H9 (cell line): ENCODE data around the gene TSC22D4. TPM values are rescaled to one million over a fixed set of nuclear protein-coding genes. Genes with fewer than 3 reads are reported as not detected.
"Not testable (repeated sequence)": the region's sequence is repeated elsewhere in the genome, so short reads cannot be mapped to it uniquely, and the experiment has no call there.

ENCODE experiments used
- DNase-seq: peaks from one replicate; pipeline ENCODE4 v3.0.0-alpha.2; 2017
- H2AFZ ChIP-seq: one replicate; pipeline ENCODE4 v1.6.1; 2013; ENCODE audit warnings: mild to moderate bottlenecking, low read length, control low read depth, moderate library complexity
- H2AK5ac ChIP-seq: 2 replicates; pipeline ENCODE4 v1.6.1; 2013; ENCODE audit warnings: low read length, control low read depth, mixed read lengths; ENCODE audit not compliant: insufficient read length
- H2BK120ac ChIP-seq: one replicate; pipeline ENCODE4 v1.6.1; 2013; ENCODE audit warnings: low read depth, mild to moderate bottlenecking, low read length, control low read depth, inconsistent platforms; ENCODE audit not compliant: poor library complexity, severe bottlenecking
- H2BK12ac ChIP-seq: 2 replicates; pipeline ENCODE4 v1.6.1; 2013; ENCODE audit warnings: low read length, control low read depth, mixed read lengths, low read depth; ENCODE audit not compliant: insufficient read length
- H2BK15ac ChIP-seq: 2 replicates; pipeline ENCODE4 v1.6.1; 2013; ENCODE audit warnings: low read depth, low read length, control low read depth
- H2BK20ac ChIP-seq: one replicate; pipeline ENCODE4 v1.6.1; 2013; ENCODE audit warnings: low read depth, mild to moderate bottlenecking, low read length, control low read depth, inconsistent platforms; ENCODE audit not compliant: poor library complexity, severe bottlenecking
- H2BK5ac ChIP-seq: 2 replicates; pipeline ENCODE4 v1.6.1; 2013; ENCODE audit warnings: low read length, control low read depth, mixed read lengths; ENCODE audit not compliant: insufficient read length
- H3K14ac ChIP-seq: 2 replicates; pipeline ENCODE4 v1.6.1; 2013; ENCODE audit warnings: low read length, control low read depth; ENCODE audit not compliant: insufficient read depth
- H3K18ac ChIP-seq: 2 replicates; pipeline ENCODE4 v1.6.1; 2013; ENCODE audit warnings: low read depth, mild to moderate bottlenecking, mixed read lengths, low read length, control low read depth; ENCODE audit not compliant: insufficient read length
- H3K23ac ChIP-seq: 2 replicates; pipeline ENCODE4 v1.6.1; 2013; ENCODE audit warnings: low read length, control low read depth, mixed read lengths, low read depth; ENCODE audit not compliant: insufficient read length
- H3K23me2 ChIP-seq: 2 replicates; pipeline ENCODE4 v1.6.1; 2013; ENCODE audit warnings: low read depth, mild to moderate bottlenecking, mixed read lengths, low read length, control low read depth; ENCODE audit not compliant: insufficient read length, poor library complexity, severe bottlenecking
- H3K27ac ChIP-seq: 2 replicates; pipeline ENCODE4 v1.5.1; 2013; ENCODE audit warnings: low read length, control low read depth, mixed read lengths, low read depth; ENCODE audit not compliant: insufficient read length
- H3K27me3 ChIP-seq: 2 replicates; pipeline ENCODE4 v1.6.1; 2013; ENCODE audit warnings: low read length, control low read depth, inconsistent platforms; ENCODE audit not compliant: insufficient read depth
- H3K4ac ChIP-seq: 2 replicates; pipeline ENCODE4 v1.6.1; 2013; ENCODE audit warnings: low read depth, mild to moderate bottlenecking, control low read depth, inconsistent platforms, low read length, moderate library complexity
- H3K4me1 ChIP-seq: 2 replicates; pipeline ENCODE4 v1.6.1; 2013; ENCODE audit warnings: low read length, control low read depth, inconsistent platforms; ENCODE audit not compliant: insufficient read depth
- H3K4me2 ChIP-seq: 2 replicates; pipeline ENCODE4 v1.6.1; 2013; ENCODE audit warnings: low read length, control low read depth, mixed read lengths; ENCODE audit not compliant: insufficient read length, insufficient read depth
- H3K56ac ChIP-seq: 2 replicates; pipeline ENCODE4 v1.6.1; 2013; ENCODE audit warnings: low read depth, mild to moderate bottlenecking, mixed read lengths, low read length, control low read depth; ENCODE audit not compliant: insufficient read length
- H3K79me1 ChIP-seq: 2 replicates; pipeline ENCODE4 v1.6.1; 2013; ENCODE audit warnings: low read depth, mild to moderate bottlenecking, moderate library complexity, low read length, control low read depth, inconsistent platforms; ENCODE audit not compliant: insufficient read depth, poor library complexity, severe bottlenecking
- H3K79me2 ChIP-seq: 2 replicates; pipeline ENCODE4 v1.6.1; 2013; ENCODE audit warnings: low read length, control low read depth, inconsistent platforms; ENCODE audit not compliant: insufficient read depth
- H3K9ac ChIP-seq: 2 replicates; pipeline ENCODE4 v1.6.1; 2013; ENCODE audit warnings: low read length, control low read depth, mixed read lengths; ENCODE audit not compliant: insufficient read length; ENCODE audit errors: extremely low read depth
- H3K9me3 ChIP-seq: one replicate; pipeline ENCODE4 v1.6.1; 2013; ENCODE audit warnings: low read depth, low read length, inconsistent platforms; ENCODE audit not compliant: control insufficient read depth
- H3T11ph ChIP-seq: one replicate; pipeline ENCODE4 v1.6.1; 2013; ENCODE audit warnings: mild to moderate bottlenecking, low read length, control low read depth, inconsistent platforms
- H4K20me1 ChIP-seq: one replicate; pipeline ENCODE4 v1.6.1; 2013; ENCODE audit not compliant: control insufficient read depth, insufficient read length, insufficient read depth
- H4K5ac ChIP-seq: 2 replicates; pipeline ENCODE4 v1.6.1; 2013; ENCODE audit warnings: low read depth, mild to moderate bottlenecking, mixed read lengths, low read length, control low read depth; ENCODE audit not compliant: insufficient read length
- H4K8ac ChIP-seq: replicated peaks from 2 replicates; pipeline ENCODE4 v1.6.1; 2013; ENCODE audit warnings: low read length, control low read depth, mixed read lengths, low read depth; ENCODE audit not compliant: insufficient read length
- H4K91ac ChIP-seq: 2 replicates; pipeline ENCODE4 v1.6.1; 2013; ENCODE audit warnings: low read depth, mild to moderate bottlenecking, moderate library complexity, mixed read lengths, low read length, control low read depth; ENCODE audit not compliant: insufficient read length
- H3K27ac Mint-ChIP-seq, 3 experiments: 2 replicates in 2 of 3; 3 replicates in 1 of 3; pipeline ENCODE4 v1.8.0; 2020 to 2021; ENCODE audit warnings: mixed read lengths in 3 of 3, mild to moderate bottlenecking in 1 of 3, moderate library complexity in 1 of 3
- H3K27me3 Mint-ChIP-seq: 2 replicates; pipeline ENCODE4 v1.8.0; 2021; ENCODE audit warnings: low read depth, mild to moderate bottlenecking, moderate library complexity, mixed read lengths
- H3K36me3 Mint-ChIP-seq, 3 experiments: 2 replicates in 2 of 3; 3 replicates in 1 of 3; pipeline ENCODE4 v1.8.0; 2020 to 2021; ENCODE audit warnings: low read depth in 3 of 3, mixed read lengths in 3 of 3; ENCODE audit not compliant: insufficient read depth in 1 of 3
- H3K4me1 Mint-ChIP-seq, 2 experiments: 2 replicates each; pipeline ENCODE4 v1.8.0; 2020; ENCODE audit warnings: mixed read lengths in 2 of 2
- H3K4me3 Mint-ChIP-seq, 2 experiments: 2 replicates in 1 of 2; 3 replicates in 1 of 2; pipeline ENCODE4 v1.8.0; 2020 to 2021; ENCODE audit warnings: mild to moderate bottlenecking in 2 of 2, mixed read lengths in 2 of 2, moderate library complexity in 1 of 2
- H3K9me3 Mint-ChIP-seq, 2 experiments: 2 replicates in 1 of 2; 3 replicates in 1 of 2; pipeline ENCODE4 v1.8.0; 2020; ENCODE audit warnings: mild to moderate bottlenecking in 2 of 2, mixed read lengths in 2 of 2, moderate library complexity in 1 of 2
- WGBS: extraction: QIAGEN DNeasy Blood & Tissue Kit; methylation state at CpG from one replicate; pipeline ENCODE4 v1.1.7; 2013; ENCODE audit warnings: missing lambda C conversion rate, low lambda C conversion rate, mixed read lengths; ENCODE audit not compliant: insufficient read length; ENCODE audit errors: extremely low coverage; 5-methylcytosine and 5-hydroxymethylcytosine counted together
- total RNA-seq: library from RNA; stranded (reverse); gene quantifications from 2 replicates; pipeline ENCODE4 v1.2.1, GENCODE V29; 2021

Gene TSC22D4
- total RNA-seq, 1 experiment from 2014 or later = 17.5 TPM

- not testable (repeated sequence) for H2AK5ac ChIP-seq, H4K5ac ChIP-seq, H2BK12ac ChIP-seq, H3K18ac ChIP-seq, H3K9ac ChIP-seq, H2BK120ac ChIP-seq, H4K20me1 ChIP-seq, H3K56ac ChIP-seq, H3K4me3 Mint-ChIP-seq, H3K4me1 ChIP-seq, H3K27me3 ChIP-seq, H3K79me2 ChIP-seq, H3K9me3 ChIP-seq, H3K27ac ChIP-seq, H4K91ac ChIP-seq, H3T11ph ChIP-seq, H3K23ac ChIP-seq, H3K9me3 Mint-ChIP-seq, H2BK20ac ChIP-seq, H3K23me2 ChIP-seq, H3K27ac Mint-ChIP-seq, H3K27me3 Mint-ChIP-seq, H3K79me1 ChIP-seq, H2AFZ ChIP-seq, DNase-seq, H3K4me2 ChIP-seq, H3K14ac ChIP-seq, H2BK15ac ChIP-seq, H4K8ac ChIP-seq, H3K4ac ChIP-seq, H2BK5ac ChIP-seq
- Mint-ChIP-seq H3K36me3 (peaks cover 12 to 35% (median 14%) of the 10 kb centered on the region in 3 experiments), H3K4me1 (peaks cover 14 to 16% of the 10 kb centered on the region in 2 experiments)
- WGBS = no CpG with 5 or more reads among the region's 8 CpGs
Observed at GRCh38 chr7:100438731-100439130, 40.3 kb downstream of the TSC22D4 start.
